Endothelial cell of umbilical vein (primary cell): Measurements from ENCODE around the gene WDR82. TPM values are rescaled to one million over a fixed set of nuclear protein-coding genes. Genes with fewer than 3 reads are reported as not detected.

ENCODE experiments used
- BruUV-seq: library from RNA; stranded (reverse); fragments of 400-500 nt; replicated peaks from 2 replicates; lab custom pipeline; 2021; lab: Mats Ljungman, UMichigan
- CTCF ChIA-PET: fragments of 300-600, 350-600 bp; sonication (Branson Sonifier 250); formaldehyde crosslinking; loops from one replicate; lab custom pipeline; 2021; ENCODE audit warnings: antibody characterized with exemption, inconsistent platforms; lab: Charles Lee
- POLR2A ChIA-PET: fragments of 300-600, 350-600 bp; sonication (Branson Sonifier 250); formaldehyde crosslinking; loops from one replicate; lab custom pipeline; 2021; ENCODE audit warnings: antibody characterized with exemption, inconsistent platforms; lab: Charles Lee
- DNase-seq: peaks from one replicate; pipeline ENCODE4 v3.0.0-alpha.2; 2011; ENCODE audit warnings: low read depth, low spot score
- FAIRE-seq: peaks from 2 replicates; lab custom pipeline; 2011; peaks lifted over from hg19 to GRCh38; lab: Jason Lieb, UNC
- H2AFZ ChIP-seq: 2 replicates; pipeline ENCODE4 v1.6.0; 2012; ENCODE audit warnings: low read depth, low read length, control low read depth, inconsistent platforms
- H3K27ac ChIP-seq: 2 replicates; pipeline ENCODE4 v1.5.1; 2011; ENCODE audit warnings: low read depth, mild to moderate bottlenecking, control low read depth, low read length, moderate library complexity; ENCODE audit not compliant: insufficient read depth
- H3K27me3 ChIP-seq, 2 experiments: 2 replicates each; pipeline versions ENCODE4 v1.6.0 to v1.6.1; 2011; ENCODE audit warnings: low read length in 2 of 2, mixed read lengths in 1 of 2; ENCODE audit not compliant: control insufficient read depth in 2 of 2, insufficient read depth in 2 of 2
- H3K36me3 ChIP-seq, 2 experiments: 2 replicates in 1 of 2; 3 replicates in 1 of 2; pipeline ENCODE4 v1.5.1; 2011; ENCODE audit warnings: low read length in 2 of 2, mild to moderate bottlenecking in 1 of 2, moderate library complexity in 1 of 2; ENCODE audit not compliant: control insufficient read depth in 2 of 2, insufficient read depth in 2 of 2; ENCODE audit errors: extremely low read depth in 1 of 2
- H3K4me1 ChIP-seq: 3 replicates; pipeline ENCODE4 v1.5.1; 2011; ENCODE audit warnings: mild to moderate bottlenecking, low read length; ENCODE audit not compliant: control insufficient read depth, insufficient read depth; ENCODE audit errors: extremely low read depth
- H3K4me2 ChIP-seq: 2 replicates; pipeline ENCODE4 v1.6.1; 2011; ENCODE audit warnings: low read length, control low read depth, mixed read lengths; ENCODE audit not compliant: insufficient read depth
- H3K4me3 ChIP-seq, 3 experiments: fragments of 200-600 bp in 1 of 3; sonication (generic), shearing (Covaris generic) in 1 of 3; replicated peaks in 1 of 3; 2 replicates each; pipeline ENCODE4 v1.5.1; 2011 to 2016; ENCODE audit warnings: control low read depth in 3 of 3, low read length in 3 of 3, mild to moderate bottlenecking in 2 of 3, inconsistent platforms in 1 of 3, low read depth in 1 of 3, moderate library complexity in 1 of 3; ENCODE audit not compliant: insufficient read depth in 1 of 3
- H3K79me2 ChIP-seq: 2 replicates; pipeline ENCODE4 v1.6.0; 2012; ENCODE audit warnings: low read length, inconsistent platforms; ENCODE audit not compliant: control insufficient read depth, insufficient read depth
- H3K9ac ChIP-seq: replicated peaks from 2 replicates; pipeline ENCODE3; 2011; ENCODE audit warnings: low read length, control low read depth; ENCODE audit not compliant: insufficient read depth; ENCODE audit errors: extremely low read depth
- H3K9me1 ChIP-seq: replicated peaks from 3 replicates; pipeline ENCODE4 v1.6.0; 2011; ENCODE audit warnings: mild to moderate bottlenecking, low read length; ENCODE audit not compliant: control insufficient read depth, insufficient read depth; ENCODE audit errors: extremely low read depth
- H3K9me3 ChIP-seq: replicated peaks from 2 replicates; pipeline ENCODE4 v1.5.1; 2012; ENCODE audit warnings: low read length, inconsistent platforms; ENCODE audit not compliant: control insufficient read depth, insufficient read depth
- H4K20me1 ChIP-seq: replicated peaks from 2 replicates; pipeline ENCODE3; 2011; ENCODE audit warnings: mild to moderate bottlenecking, low read length; ENCODE audit not compliant: control insufficient read depth, insufficient read depth; ENCODE audit errors: extremely low read depth
- CTCF ChIP-seq, 2 donors: IDR thresholded peaks; 1 replicate in 1 of 2; 2 replicates in 1 of 2; pipeline ENCODE4 v1.5.1; 2011; ENCODE audit warnings: low read length in 2 of 2, mild to moderate bottlenecking in 2 of 2, moderate library complexity in 2 of 2, control low read depth in 1 of 2, inconsistent platforms in 1 of 2, low read depth in 1 of 2; ENCODE audit not compliant: insufficient read depth in 1 of 2; ENCODE audit errors: extremely low read depth in 1 of 2
- EZH2 ChIP-seq: IDR thresholded peaks from 2 replicates; pipeline ENCODE4 v1.6.1; 2012; ENCODE audit warnings: borderline replicate concordance, low read depth, mild to moderate bottlenecking, moderate library complexity, low read length, inconsistent platforms; ENCODE audit not compliant: severe bottlenecking
- FOS ChIP-seq: IDR thresholded peaks from 2 replicates; pipeline ENCODE4 v1.6.1; 2011; ENCODE audit warnings: mild to moderate bottlenecking, low read length, moderate library complexity, borderline replicate concordance; ENCODE audit not compliant: insufficient read depth
- GATA2 ChIP-seq: IDR thresholded peaks from 2 replicates; pipeline ENCODE4 v1.7.0; 2011; ENCODE audit warnings: low read depth, mild to moderate bottlenecking, moderate library complexity, mixed read lengths, low read length; ENCODE audit not compliant: insufficient read length, insufficient read depth
- JUN ChIP-seq: IDR thresholded peaks from 2 replicates; pipeline ENCODE4 v1.6.1; 2011; ENCODE audit warnings: borderline replicate concordance, low read depth; ENCODE audit not compliant: insufficient read length, insufficient read depth
- MAX ChIP-seq: IDR thresholded peaks from 2 replicates; pipeline ENCODE4 v1.6.1; 2011; ENCODE audit not compliant: insufficient read depth, insufficient read length
- MYC ChIP-seq: IDR thresholded peaks from one replicate; pipeline ENCODE4 v1.6.1; 2011; ENCODE audit warnings: mild to moderate bottlenecking, low read depth, low read length
- POLR2A ChIP-seq: IDR thresholded peaks from 2 replicates; pipeline ENCODE4 v1.6.1; 2012; ENCODE audit warnings: low read depth, mild to moderate bottlenecking, control low read depth, low read length
- POLR2AphosphoS5 ChIP-seq: IDR thresholded peaks from 2 replicates; pipeline ENCODE4 v1.6.1; 2012; ENCODE audit warnings: low read depth, mild to moderate bottlenecking, control low read depth, low read length, moderate library complexity; ENCODE audit not compliant: insufficient read depth
- dilution Hi-C: fragments of 300-500 bp; cut with MboI; formaldehyde crosslinking; loops from one replicate; pipeline ENCODE4 v1.15.0; 2019; ENCODE audit warnings: low sequenced_read_pairs; ENCODE audit not compliant: extremely low pct_ligation_motif_present
- intact Hi-C: fragments of 100-400 bp; cut with micrococcal nuclease; formaldehyde crosslinking; loops from one replicate; pipeline ENCODE4 v1.10.0; 2022
- polyA plus RNA-seq, 4 experiments: library from polyadenylated mRNA; depleted of rRNA in 3 of 4; stranded (reverse) in 3 of 4; unstranded in 1 of 4; fragments of >200 nt; gene quantifications; 2 replicates each; pipeline versions ENCODE4 v1.2.1 to v1.2.3, GENCODE V29; 2011 to 2012; ENCODE audit warnings: missing spikeins in 1 of 4
- total RNA-seq: library from RNA; stranded (reverse); gene quantifications from 2 replicates; pipeline ENCODE4 v1.2.3, GENCODE V29; 2021

The WDR82 gene
- total and polyA plus RNA-seq, 2 donors (not counting 3 experiments of a cell fraction or from before 2014, with no cell fraction given) = 39.9 to 71.3 TPM

- FAIRE-seq (no peak), DNase-seq (no peak)
- no TSS peak for BruUV-seq
- no peaks in the 10 kb centered on the region for H4K20me1 ChIP-seq
- intact Hi-C loops = no loop called here
- no peak overlapping the region for H3K9ac ChIP-seq
- peaks cover 2% of the 10 kb centered on the region for H3K79me2 ChIP-seq
- H3K27me3 ChIP-seq = no peaks in the 10 kb centered on the region
- CTCF ChIA-PET = no interaction called here
- H2AFZ ChIP-seq = no peak overlapping the region
- dilution Hi-C loops = no loop called here
- peaks cover 14 to 24% of the 10 kb centered on the region in 2 experiments for H3K36me3 ChIP-seq
- H3K9me3 ChIP-seq = no peaks in the 10 kb centered on the region
- POLR2A ChIA-PET = interaction anchor here (0.7 kb wide), 1 partner anchor 10 kb away, joined by 5 read pairs; no protein-coding TSS in a partner anchor
- no peak overlapping the region for H3K4me3 ChIP-seq
- TF ChIP-seq EZH2 (no peak), JUN (no peak), MYC (no peak), POLR2AphosphoS5 (no peak), FOS (no peak), GATA2 (no peak), POLR2A (no peak), MAX (no peak), CTCF (IDR thresholded peaks at IDR 0.05; ENCODE audit: extremely low read depth in 1 of 2, insufficient read depth in 1 of 2, low read depth in 1 of 2, low read length in 2 of 2) (no peak)
- no peaks in the 10 kb centered on the region for H3K4me1 ChIP-seq
- no peaks in the 10 kb centered on the region for H3K9me1 ChIP-seq
- H3K27ac ChIP-seq = no peak overlapping the region
- no peak overlapping the region for H3K4me2 ChIP-seq
Measured at GRCh38 chr3:52227117-52227516, 51.3 kb downstream of the WDR82 start.
